OCI-LY3 (cell line): ENCODE measurements around the gene WDR59.

Experiments used
- H2AFZ ChIP-seq: fragments of 200-600, 300-600 bp; shearing (Covaris generic); 2 replicates; pipeline ENCODE4 v1.6.0; 2014; ENCODE audit warnings: antibody characterized with exemption, low read depth, low read length
- H3K27ac ChIP-seq: fragments of 200-600, 300-600 bp; sonication (generic); 2 replicates; pipeline ENCODE4 v1.5.1; 2014; ENCODE audit warnings: mild to moderate bottlenecking, low read length, moderate library complexity, mixed read lengths
- H3K27me3 ChIP-seq: fragments of 200-600, 300-600 bp; sonication (generic); 2 replicates; pipeline ENCODE4 v1.6.1; 2014; ENCODE audit warnings: low read depth, low read length, mixed read lengths
- H3K36me3 ChIP-seq: fragments of 200-600, 300-600 bp; sonication (generic); replicated peaks from 2 replicates; pipeline ENCODE3; 2014; ENCODE audit warnings: low read depth, low read length, mixed read lengths
- H3K4me1 ChIP-seq: fragments of 300-600, 200-600 bp; sonication (generic); 2 replicates; pipeline ENCODE4 v1.6.1; 2014; ENCODE audit warnings: low read length, mixed read lengths
- H3K4me2 ChIP-seq: fragments of 200-600, 300-600 bp; sonication (generic); 2 replicates; pipeline ENCODE4 v1.6.1; 2014; ENCODE audit warnings: low read length, mixed read lengths
- H3K4me3 ChIP-seq: fragments of 300-600, 200-600 bp; sonication (generic); 2 replicates; pipeline ENCODE4 v1.5.1; 2014; ENCODE audit warnings: antibody characterized with exemption, mild to moderate bottlenecking, low read length, moderate library complexity
- H3K79me2 ChIP-seq: fragments of 300-600, 200-600 bp; shearing (Covaris generic); 2 replicates; pipeline ENCODE4 v1.6.1; 2014; ENCODE audit warnings: mild to moderate bottlenecking, low read length, mixed read lengths
- H3K9ac ChIP-seq: fragments of 300-600, 200-600 bp; shearing (Covaris generic); 2 replicates; pipeline ENCODE4 v1.6.0; 2014; ENCODE audit warnings: mild to moderate bottlenecking, low read length, moderate library complexity
- H3K9me3 ChIP-seq: fragments of 200-600, 300-600 bp; shearing (Covaris generic); 2 replicates; pipeline ENCODE4 v1.6.1; 2014; ENCODE audit warnings: low read length, mixed read lengths; ENCODE audit not compliant: insufficient read depth
- H4K20me1 ChIP-seq: fragments of 200-600, 300-600 bp; sonication (generic); 2 replicates; pipeline ENCODE4 v1.6.1; 2016; ENCODE audit warnings: low read length, mixed read lengths; ENCODE audit not compliant: insufficient read depth
- CTCF ChIP-seq: fragments of 200-600, 300-600 bp; sonication (generic); IDR thresholded peaks from 2 replicates; pipeline ENCODE4 v1.5.1; 2014; ENCODE audit warnings: antibody characterized with exemption, low read length, low read depth
- EZH2phosphoT487 ChIP-seq: fragments of 200-600 bp; shearing (Covaris generic); IDR thresholded peaks from 2 replicates; pipeline ENCODE4 v1.6.1; 2018; ENCODE audit warnings: antibody characterized with exemption, mixed run types, low read depth

Gene WDR59

DNA sequence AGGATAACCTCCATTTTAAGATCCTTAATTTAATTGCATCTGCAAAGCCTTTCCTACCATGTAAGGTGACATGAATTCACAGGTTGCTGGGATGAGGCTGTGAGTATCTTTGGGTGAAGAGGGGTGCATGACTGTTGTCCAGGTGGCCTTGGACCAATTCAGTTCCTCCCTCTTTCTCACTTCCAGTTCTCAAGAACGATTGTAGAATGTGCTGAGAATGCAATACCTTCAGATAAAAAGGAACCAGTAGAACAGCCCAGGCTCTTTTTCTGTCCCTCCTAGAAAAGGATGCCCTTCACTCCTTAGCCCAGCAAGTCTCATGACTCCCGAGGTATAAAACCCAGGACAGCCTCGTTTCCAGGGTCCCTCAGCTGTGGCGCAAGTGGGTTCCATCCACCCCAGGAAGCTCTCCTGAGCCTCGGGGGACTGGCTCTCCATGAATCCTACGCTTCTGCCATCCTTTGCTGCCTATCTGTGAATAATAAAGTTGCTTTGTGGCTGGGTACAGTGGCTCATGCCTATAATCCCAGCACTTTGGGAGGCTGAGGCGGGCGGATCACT lies 148.7 kb downstream of the WDR59 start:
- no peak overlapping the region for H3K4me3 ChIP-seq
- no peaks in the 10 kb centered on the region for H3K79me2 ChIP-seq
- no peaks in the 10 kb centered on the region for H3K36me3 ChIP-seq
- TF ChIP-seq EZH2phosphoT487 (no peak), CTCF (no peak)
- H3K9ac ChIP-seq, result no peak overlapping the region
- H3K9me3 ChIP-seq, result no peaks in the 10 kb centered on the region
- no peaks in the 10 kb centered on the region for H4K20me1 ChIP-seq
- no peak overlapping the region for H3K4me2 ChIP-seq
- no peaks in the 10 kb centered on the region for H3K4me1 ChIP-seq
- no peak overlapping the region for H2AFZ ChIP-seq
- H3K27ac ChIP-seq, result no peak overlapping the region
- peaks cover 8% of the 10 kb centered on the region for H3K27me3 ChIP-seq

DNA sequence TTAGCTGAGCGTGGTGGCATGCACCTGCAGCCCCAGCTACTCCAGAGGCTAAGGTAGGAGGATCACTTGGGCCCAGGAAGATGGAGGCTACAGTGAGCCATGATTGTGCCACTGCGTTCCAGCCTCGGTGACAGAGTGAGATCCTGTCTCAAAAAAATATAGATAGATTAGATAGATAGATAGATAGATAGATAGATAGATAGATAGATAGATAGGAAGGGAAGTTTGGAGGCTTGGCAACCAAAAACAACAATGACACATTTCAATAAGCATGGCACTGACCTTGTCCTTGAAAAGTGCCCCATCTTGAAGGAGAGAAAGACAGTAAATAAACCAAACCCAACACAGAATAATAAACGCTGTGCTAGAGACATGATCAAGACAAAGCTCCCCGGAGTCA lies 152.7 kb downstream of the WDR59 start:
- Histone ChIP-seq H3K9ac (no peak overlapping the region), H3K4me3 (no peak overlapping the region), H3K27me3 (peaks cover 21% of the 10 kb centered on the region), H4K20me1 (no peaks in the 10 kb centered on the region), H3K9me3 (peaks cover 7% of the 10 kb centered on the region; the same call in 1 of the 2 replicates), H2AFZ (no peak overlapping the region), H3K36me3 (no peaks in the 10 kb centered on the region), H3K27ac (no peak overlapping the region), H3K79me2 (no peaks in the 10 kb centered on the region), H3K4me1 (no peaks in the 10 kb centered on the region), H3K4me2 (no peak overlapping the region)
- TF ChIP-seq EZH2phosphoT487, result no peak
- no peak for TF ChIP-seq CTCF

DNA sequence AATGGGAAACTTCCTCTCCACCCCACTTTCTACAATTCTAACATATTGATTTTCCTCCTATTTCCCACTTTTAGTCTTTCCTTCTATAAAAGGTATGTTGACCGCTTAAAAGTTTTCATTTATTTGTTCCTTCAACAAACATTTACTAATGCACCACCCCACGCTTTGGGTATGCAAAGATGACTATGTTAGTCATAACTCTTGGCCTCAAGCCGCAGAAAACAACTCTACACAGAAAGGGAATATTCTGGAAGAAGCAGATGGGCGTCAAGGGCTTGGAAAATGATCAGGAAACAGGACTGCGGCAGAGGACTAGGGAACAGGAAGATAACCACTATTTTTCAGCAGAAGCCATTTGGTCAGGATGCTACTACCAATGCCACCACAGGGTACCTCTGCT lies 153.5 kb downstream of the WDR59 start:
- Histone ChIP-seq H3K27ac (no peak overlapping the region), H4K20me1 (no peaks in the 10 kb centered on the region), H3K4me2 (no peak overlapping the region), H3K4me3 (no peak overlapping the region), H3K27me3 (peaks cover 21% of the 10 kb centered on the region), H3K79me2 (no peaks in the 10 kb centered on the region), H3K9ac (no peak overlapping the region), H3K4me1 (no peaks in the 10 kb centered on the region), H3K9me3 (peaks cover 7% of the 10 kb centered on the region; the same call in 1 of the 2 replicates), H2AFZ (no peak overlapping the region), H3K36me3 (no peaks in the 10 kb centered on the region)
- no peak for TF ChIP-seq CTCF

- Histone ChIP-seq H4K20me1 (no peaks in the 10 kb centered on the region), H3K4me1 (no peaks in the 10 kb centered on the region), H3K79me2 (no peaks in the 10 kb centered on the region), H3K9ac (no peak overlapping the region), H3K9me3 (peaks cover 7% of the 10 kb centered on the region; the same call in 1 of the 2 replicates), H3K4me3 (no peak overlapping the region), H3K27ac (no peak overlapping the region), H2AFZ (no peak overlapping the region), H3K4me2 (no peak overlapping the region), H3K27me3 (peaks cover 21% of the 10 kb centered on the region), H3K36me3 (no peaks in the 10 kb centered on the region)
- TF ChIP-seq CTCF (no peak), EZH2phosphoT487 (no peak)
Measured at GRCh38 chr16:74830648-74831047, 154.3 kb downstream of the WDR59 start.
